IMR-90 (cell line): ENCODE data around the gene GPR157. TPM values are rescaled to one million over a fixed set of nuclear protein-coding genes. Genes with fewer than 3 reads are reported as not detected.

Experiments
- ATAC-seq: fragments of 200-7000 bp; cut with Tn5 transposase; 2 replicates; pipeline ENCODE4 v1.9.1; 2020; ENCODE audit warnings: low read depth, mild to moderate bottlenecking, moderate library complexity
- BruUV-seq: library from RNA; stranded (reverse); fragments of 400-500 nt; replicated peaks from 2 replicates; lab custom pipeline; 2021; lab: Mats Ljungman, UMichigan
- CTCF ChIA-PET: fragments of 300-600 bp; formaldehyde crosslinking; extraction: SDS; loops from one replicate; lab custom pipeline; 2021; ENCODE audit warnings: antibody characterized with exemption; lab: Yijun Ruan, JAX
- POLR2A ChIA-PET: fragments of 300-600 bp; sonication (Branson Sonifier 250); formaldehyde crosslinking; loops from one replicate; lab custom pipeline; 2022; ENCODE audit warnings: antibody characterized with exemption; ENCODE audit not compliant: unreplicated experiment; lab: Charles Lee
- DNase-seq: peaks from one replicate; pipeline ENCODE4 v3.0.0; 2013
- H2AFZ ChIP-seq: replicated peaks from 2 replicates; pipeline ENCODE3; 2013; ENCODE audit warnings: low read length, mild to moderate bottlenecking; ENCODE audit not compliant: poor library complexity
- H2AK5ac ChIP-seq: 2 replicates; pipeline ENCODE4 v1.6.1; 2013; ENCODE audit warnings: low read depth, low read length, inconsistent platforms
- H2AK9ac ChIP-seq: replicated peaks from 2 replicates; pipeline ENCODE3; 2013; ENCODE audit warnings: mild to moderate bottlenecking, low read depth, low read length, moderate library complexity; ENCODE audit not compliant: poor library complexity
- H2BK120ac ChIP-seq: 2 replicates; pipeline ENCODE4 v1.6.1; 2013; ENCODE audit warnings: low read depth, low read length, inconsistent platforms
- H2BK15ac ChIP-seq: 3 replicates; pipeline ENCODE4 v1.6.1; 2013; ENCODE audit warnings: low read depth, low read length, inconsistent platforms
- H2BK20ac ChIP-seq: 2 replicates; pipeline ENCODE4 v1.6.1; 2013; ENCODE audit warnings: low read depth, mild to moderate bottlenecking, inconsistent platforms, low read length, moderate library complexity
- H2BK5ac ChIP-seq: 2 replicates; pipeline ENCODE4 v1.6.1; 2013; ENCODE audit warnings: mild to moderate bottlenecking, low read depth, low read length, inconsistent platforms; ENCODE audit not compliant: poor library complexity, severe bottlenecking
- H3K14ac ChIP-seq: replicated peaks from 2 replicates; pipeline ENCODE4 v1.6.1; 2013; ENCODE audit warnings: low read depth, low read length, inconsistent platforms
- H3K18ac ChIP-seq: 2 replicates; pipeline ENCODE4 v1.6.1; 2013; ENCODE audit warnings: low read depth, low read length, control low read depth
- H3K23ac ChIP-seq: 2 replicates; pipeline ENCODE4 v1.6.1; 2013; ENCODE audit warnings: low read depth, low read length, inconsistent platforms
- H3K27ac ChIP-seq: 2 replicates; pipeline ENCODE4 v1.5.1; 2013; ENCODE audit warnings: mild to moderate bottlenecking, control low read depth, low read length; ENCODE audit not compliant: insufficient read depth
- H3K27me3 ChIP-seq: 2 replicates; pipeline ENCODE4 v1.6.1; 2013; ENCODE audit warnings: low read length; ENCODE audit not compliant: control insufficient read depth, insufficient read depth
- H3K36me3 ChIP-seq: 2 replicates; pipeline ENCODE4 v1.6.1; 2013; ENCODE audit warnings: low read length, mixed read lengths; ENCODE audit not compliant: control insufficient read depth, insufficient read depth
- H3K4ac ChIP-seq: 2 replicates; pipeline ENCODE4 v1.6.1; 2013; ENCODE audit warnings: low read depth, low read length, inconsistent platforms
- H3K4me1 ChIP-seq: 2 replicates; pipeline ENCODE4 v1.6.1; 2013; ENCODE audit warnings: low read length, mixed read lengths; ENCODE audit not compliant: control insufficient read depth, insufficient read depth
- H3K4me2 ChIP-seq: 2 replicates; pipeline ENCODE4 v1.6.1; 2013; ENCODE audit warnings: low read depth, mild to moderate bottlenecking, control low read depth, low read length, moderate library complexity
- H3K4me3 ChIP-seq: 2 replicates; pipeline ENCODE4 v1.5.1; 2013; ENCODE audit warnings: low read depth, mild to moderate bottlenecking, control low read depth, low read length, moderate library complexity; ENCODE audit not compliant: insufficient read depth
- H3K56ac ChIP-seq: 2 replicates; pipeline ENCODE4 v1.6.1; 2013; ENCODE audit warnings: low read length, inconsistent platforms; ENCODE audit not compliant: insufficient read depth; ENCODE audit errors: extremely low read depth
- H3K79me1 ChIP-seq, 2 experiments: 2 replicates each; pipeline ENCODE4 v1.6.1; 2013; ENCODE audit warnings: low read length in 2 of 2, inconsistent platforms in 1 of 2, low read depth in 1 of 2
- H3K9ac ChIP-seq: 2 replicates; pipeline ENCODE4 v1.6.1; 2013; ENCODE audit warnings: low read depth, low read length, control low read depth
- H3K9me1 ChIP-seq: 2 replicates; pipeline ENCODE4 v1.6.1; 2013; ENCODE audit warnings: low read length, inconsistent platforms; ENCODE audit not compliant: insufficient read depth
- H3K9me3 ChIP-seq: 2 replicates; pipeline ENCODE4 v1.6.1; 2013; ENCODE audit warnings: low read length; ENCODE audit not compliant: control insufficient read depth, insufficient read depth
- H4K20me1 ChIP-seq: 2 replicates; pipeline ENCODE4 v1.6.1; 2013; ENCODE audit warnings: low read length, inconsistent platforms; ENCODE audit not compliant: insufficient read depth
- H4K5ac ChIP-seq: 2 replicates; pipeline ENCODE4 v1.6.1; 2013; ENCODE audit warnings: mild to moderate bottlenecking, low read depth, low read length, control low read depth
- H4K8ac ChIP-seq, 2 experiments: 2 replicates each; pipeline ENCODE4 v1.6.1; 2013; ENCODE audit warnings: low read depth in 2 of 2, low read length in 2 of 2, control low read depth in 1 of 2, inconsistent platforms in 1 of 2
- H4K91ac ChIP-seq: 2 replicates; pipeline ENCODE4 v1.6.1; 2013; ENCODE audit warnings: low read depth, low read length, inconsistent platforms; ENCODE audit not compliant: insufficient read depth
- BHLHE40 ChIP-seq: fragments of 150-350 bp; IDR thresholded peaks from 2 replicates; pipeline ENCODE4 v1.6.1; 2016; ENCODE audit warnings: mild to moderate bottlenecking, low read depth, low read length
- CEBPB ChIP-seq: IDR thresholded peaks from 2 replicates; pipeline ENCODE4 v1.6.1; 2012; ENCODE audit warnings: low read depth, low read length, improper control_type of control experiment
- CHD1 ChIP-seq: IDR thresholded peaks from 2 replicates; pipeline ENCODE4 v1.6.1; 2012; ENCODE audit warnings: low read depth, low read length, improper control_type of control experiment
- ELK1 ChIP-seq: fragments of 150-350 bp; IDR thresholded peaks from 2 replicates; pipeline ENCODE4 v1.6.1; 2016; ENCODE audit warnings: low read depth, mild to moderate bottlenecking, low read length, moderate library complexity, borderline replicate concordance
- FOS ChIP-seq: fragments of 150-350 bp; IDR thresholded peaks from 2 replicates; pipeline ENCODE4 v1.6.1; 2016; ENCODE audit warnings: low read depth, low read length
- MAFK ChIP-seq: IDR thresholded peaks from 2 replicates; pipeline ENCODE4 v1.6.1; 2012; ENCODE audit warnings: low read depth, low read length, improper control_type of control experiment
- MAZ ChIP-seq: IDR thresholded peaks from 2 replicates; pipeline ENCODE4 v1.6.1; 2012; ENCODE audit warnings: low read depth, mild to moderate bottlenecking, low read length, improper control_type of control experiment, moderate library complexity, borderline replicate concordance
- NFE2L2 ChIP-seq: fragments of 150-350 bp; IDR thresholded peaks from 2 replicates; pipeline ENCODE4 v1.6.1; 2016; ENCODE audit warnings: low read depth, mild to moderate bottlenecking, low read length
- POLR2A ChIP-seq: IDR thresholded peaks from 2 replicates; pipeline ENCODE4 v1.6.1; 2012; ENCODE audit warnings: mild to moderate bottlenecking, low read depth, low read length
- RAD21 ChIP-seq: IDR thresholded peaks from 2 replicates; pipeline ENCODE4 v1.6.1; 2012; ENCODE audit warnings: low read length, improper control_type of control experiment
- RCOR1 ChIP-seq: IDR thresholded peaks from 2 replicates; pipeline ENCODE4 v1.6.1; 2012; ENCODE audit warnings: mild to moderate bottlenecking, low read length, improper control_type of control experiment; ENCODE audit not compliant: insufficient replicate concordance
- RFX5 ChIP-seq: IDR thresholded peaks from 2 replicates; pipeline ENCODE4 v1.8.0; 2012; ENCODE audit warnings: low read depth, mild to moderate bottlenecking, low read length, moderate library complexity
- SMC3 ChIP-seq: fragments of 150-350 bp; IDR thresholded peaks from 2 replicates; pipeline ENCODE4 v1.6.1; 2016; ENCODE audit warnings: low read depth, mild to moderate bottlenecking, antibody characterized with exemption, low read length, moderate library complexity
- USF2 ChIP-seq: fragments of 150-350 bp; IDR thresholded peaks from 2 replicates; pipeline ENCODE4 v1.6.1; 2017; ENCODE audit warnings: mild to moderate bottlenecking, antibody characterized with exemption, low read length, low read depth
- WGBS, 2 experiments: methylation state at CpG; one replicate each; pipeline versions ENCODE4 v1.1.5 to v1.1.7; 2013; ENCODE audit warnings: missing lambda C conversion rate in 2 of 2; ENCODE audit not compliant: insufficient read length in 1 of 2; ENCODE audit errors: extremely low coverage in 2 of 2; 5-methylcytosine and 5-hydroxymethylcytosine counted together
- dilution Hi-C: fragments of 300-500 bp; cut with HindIII; formaldehyde crosslinking; loops from one replicate; pipeline ENCODE4 v1.14.3; 2018; ENCODE audit warnings: low sequenced_read_pairs; ENCODE audit not compliant: unreplicated experiment
- in situ Hi-C: fragments of 300-500 bp; cut with MboI; formaldehyde crosslinking; loops from 3 replicates; pipeline ENCODE4 v1.14.3; 2019; ENCODE audit warnings: low sequenced_read_pairs, inconsistent platforms, mixed read lengths
- intact Hi-C: fragments of 100-400 bp; cut with micrococcal nuclease; formaldehyde crosslinking; loops from 2 replicates; pipeline ENCODE4 v1.10.0; 2022
- polyA plus RNA-seq, 3 experiments: library from polyadenylated mRNA; depleted of rRNA; stranded (reverse); fragments of >200 nt; gene quantifications; 2 replicates each; pipeline ENCODE4 v1.2.3, GENCODE V29; 2012; ENCODE audit warnings: low replicate concordance in 1 of 3
- total RNA-seq: library from RNA; depleted of rRNA; stranded (reverse); fragments of >200 nt; gene quantifications from 2 replicates; pipeline ENCODE4 v1.2.3, GENCODE V29; 2012
- TF ChIP-seq, protein P1 (sequence below): conservative IDR thresholded peaks from 2 replicates; pipeline ENCODE4 v1.5.1; 2012; ENCODE audit warnings: mild to moderate bottlenecking, low read depth, low read length, improper control_type of control experiment

Gene GPR157
- total and polyA plus RNA-seq, 2 of the 4 experiments (the other 2 are of a cell fraction): 1.8 to 2.7 TPM

DNA sequence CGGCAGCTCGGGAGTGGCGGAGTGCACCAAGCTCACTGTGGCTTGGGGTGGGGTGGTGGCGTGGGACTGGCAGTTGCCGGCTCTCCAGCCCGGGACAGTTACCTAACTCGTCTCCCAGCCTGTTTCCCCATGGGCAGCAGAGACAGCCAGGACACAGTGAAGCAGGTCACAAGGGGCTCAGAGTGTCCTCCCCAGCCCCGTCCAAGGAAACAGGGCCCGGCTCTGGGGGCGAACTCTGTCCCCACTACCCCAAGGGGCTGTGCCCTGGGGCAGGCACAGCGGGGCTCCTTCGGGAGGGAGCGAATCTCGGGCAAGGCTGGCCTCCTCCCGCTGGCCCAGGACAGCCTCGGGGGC lies 759 bp downstream of the GPR157 start:
- Histone ChIP-seq H3K9me1 (peaks cover 4% of the 10 kb centered on the region; the same call in 1 of the 2 replicates), H3K23ac (peak overlapping the region; percentile 58), H2AFZ (peak overlapping the region; percentile 95), H3K27ac (no peak overlapping the region; the same call in 1 of the 2 replicates), H4K20me1 (peaks cover 7% of the 10 kb centered on the region), H3K4me3 (peak overlapping the region; percentile 85), H2BK20ac (no peak overlapping the region), H3K36me3 (no peaks in the 10 kb centered on the region), H4K91ac (no peak overlapping the region), H4K5ac (no peak overlapping the region), H4K8ac (no peak overlapping the region; a peak in 1 of 4 replicates), H3K56ac (no peak overlapping the region), H2AK5ac (no peak overlapping the region), H2AK9ac (peak overlapping the region; percentile 80), H3K27me3 (no peaks in the 10 kb centered on the region), H3K4ac (peak overlapping the region; percentile 20; the same call in 1 of the 2 replicates), H2BK15ac (no peak overlapping the region), H3K79me1 (peaks cover 5 to 13% of the 10 kb centered on the region in 2 experiments; a peak in 3 of 4 replicates), H3K18ac (no peak overlapping the region), H2BK120ac (no peak overlapping the region), H3K9me3 (no peaks in the 10 kb centered on the region), H3K9ac (peak overlapping the region; percentile 65), H3K4me2 (peak overlapping the region; percentile 86), H3K14ac (0 out of 2 replicates have a peak overlapping the region, but pooled peaks have one; percentile 48), H2BK5ac (no peak overlapping the region), H3K4me1 (peaks cover 12% of the 10 kb centered on the region)
- WGBS, 2 experiments: 60% methylated on average over 3 of the region's 16 CpGs; no CpG with 5 or more reads in 1 of the 2 experiments
- 0 out of 2 replicates have a peak, but pooled peaks have one; percentile 1 for ATAC-seq
- TF ChIP-seq, protein P1, sequence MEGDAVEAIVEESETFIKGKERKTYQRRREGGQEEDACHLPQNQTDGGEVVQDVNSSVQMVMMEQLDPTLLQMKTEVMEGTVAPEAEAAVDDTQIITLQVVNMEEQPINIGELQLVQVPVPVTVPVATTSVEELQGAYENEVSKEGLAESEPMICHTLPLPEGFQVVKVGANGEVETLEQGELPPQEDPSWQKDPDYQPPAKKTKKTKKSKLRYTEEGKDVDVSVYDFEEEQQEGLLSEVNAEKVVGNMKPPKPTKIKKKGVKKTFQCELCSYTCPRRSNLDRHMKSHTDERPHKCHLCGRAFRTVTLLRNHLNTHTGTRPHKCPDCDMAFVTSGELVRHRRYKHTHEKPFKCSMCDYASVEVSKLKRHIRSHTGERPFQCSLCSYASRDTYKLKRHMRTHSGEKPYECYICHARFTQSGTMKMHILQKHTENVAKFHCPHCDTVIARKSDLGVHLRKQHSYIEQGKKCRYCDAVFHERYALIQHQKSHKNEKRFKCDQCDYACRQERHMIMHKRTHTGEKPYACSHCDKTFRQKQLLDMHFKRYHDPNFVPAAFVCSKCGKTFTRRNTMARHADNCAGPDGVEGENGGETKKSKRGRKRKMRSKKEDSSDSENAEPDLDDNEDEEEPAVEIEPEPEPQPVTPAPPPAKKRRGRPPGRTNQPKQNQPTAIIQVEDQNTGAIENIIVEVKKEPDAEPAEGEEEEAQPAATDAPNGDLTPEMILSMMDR: no peak
- TF ChIP-seq RCOR1 (no peak), MAFK (no peak), CHD1 (no peak), CEBPB (no peak), ELK1 (no peak), NFE2L2 (no peak), SMC3 (no peak), MAZ (no peak), USF2 (no peak), RAD21 (no peak), POLR2A (no peak), RFX5 (no peak), BHLHE40 (no peak), FOS (no peak)
- dilution Hi-C loops: no loop called here
- intact Hi-C loops: loop anchor here (5.0 kb wide), 1 partner anchor 74 kb away; no protein-coding TSS in a partner anchor
- ChIA-PET POLR2A (no interaction called here), CTCF (no interaction called here)
- BruUV-seq: no TSS peak
- in situ Hi-C loops: loop anchor here (10.0 to 25.0 kb wide), 2 partner anchors 63 to 359 kb away; partner anchors contain the start of gene SLC2A5
- DNase-seq: no peak
